ENCODE results near the gene ACCS. TPM values are rescaled to one million over a fixed set of nuclear protein-coding genes. Genes with fewer than 3 reads are reported as not detected.
A peak's percentile ranks its signal among the peaks of the same experiment; 100 is the strongest.

The ACCS gene
- total RNA-seq, 1 donor from 2014 or later = 8.1 TPM

- peak overlapping the region; percentile 83 for H3K27ac ChIP-seq
- TF ChIP-seq CTCF (IDR thresholded peaks at IDR 0.05) (no peak), POLR2A (IDR thresholded peaks at IDR 0.05) (no peak), POLR2AphosphoS5 (IDR thresholded peaks at IDR 0.05; ENCODE audit: insufficient read depth in 1 of 2, low read depth in 1 of 2) (no peak)
- H3K9me3 ChIP-seq = no peaks in the 10 kb centered on the region
- no peaks in the 10 kb centered on the region for H3K27me3 ChIP-seq
- H3K4me3 ChIP-seq = peak overlapping the region in 1 of 2 donors; percentile 85
- H3K36me3 ChIP-seq = no peaks in the 10 kb centered on the region
- peaks cover 19% of the 10 kb centered on the region for H3K4me1 ChIP-seq
- DNase-seq (ENCODE audit: extremely low spot score in 2 of 2) = peak in 1 of 2 donors; percentile 64
- intact Hi-C loops (cut with DNase I) = no loop called here
Observed at GRCh38 chr11:44065161-44065661, 859 bp upstream of the ACCS start.

GRCh38 chr11:44066732-44067141, 667 bp downstream of the ACCS start:
- intact Hi-C loops (cut with DNase I) = no loop called here
- Histone ChIP-seq H3K4me3 (peak overlapping the region; percentile 67 to 85), H3K36me3 (no peaks in the 10 kb centered on the region), H3K4me1 (peaks cover 19% of the 10 kb centered on the region), H3K27me3 (no peaks in the 10 kb centered on the region), H3K27ac (peak overlapping the region; percentile 83), H3K9me3 (no peaks in the 10 kb centered on the region)
- TF ChIP-seq POLR2AphosphoS5 (IDR thresholded peaks at IDR 0.05; ENCODE audit: insufficient read depth in 1 of 2, low read depth in 1 of 2) (no peak), POLR2A (IDR thresholded peaks at IDR 0.05) (no peak), CTCF (IDR thresholded peaks at IDR 0.05) (no peak)
- peak in 1 of 2 donors; percentile 84 for DNase-seq (ENCODE audit: extremely low spot score in 2 of 2)

- intact Hi-C loops (cut with DNase I) = no loop called here
- TF ChIP-seq CTCF (IDR thresholded peaks at IDR 0.05) = no peak
- TF ChIP-seq POLR2AphosphoS5 (IDR thresholded peaks at IDR 0.05; ENCODE audit: insufficient read depth in 1 of 2, low read depth in 1 of 2) = no peak
- TF ChIP-seq POLR2A (IDR thresholded peaks at IDR 0.05) = no peak
- peak overlapping the region in 1 of 2 donors; percentile 85 for H3K4me3 ChIP-seq
- no peak overlapping the region for H3K27ac ChIP-seq
- DNase-seq (ENCODE audit: extremely low spot score in 2 of 2) = no peak
- H3K27me3 ChIP-seq = no peaks in the 10 kb centered on the region
- no peaks in the 10 kb centered on the region for H3K9me3 ChIP-seq
- peaks cover 19% of the 10 kb centered on the region for H3K4me1 ChIP-seq
- H3K36me3 ChIP-seq = no peaks in the 10 kb centered on the region
Observed at GRCh38 chr11:44067266-44067665, 1.2 kb downstream of the ACCS start.

- DNase-seq (ENCODE audit: extremely low spot score in 2 of 2) = no peak
- no peak overlapping the region for H3K27ac ChIP-seq
- intact Hi-C loops (cut with DNase I) = no loop called here
Observed at GRCh38 chr11:44068180-44068579, 2.1 kb downstream of the ACCS start.

More at GRCh38 chr11:44068180-44068579, 2.1 kb downstream of the ACCS start:
- Histone ChIP-seq H3K27me3 (no peaks in the 10 kb centered on the region), H3K36me3 (no peaks in the 10 kb centered on the region), H3K9me3 (no peaks in the 10 kb centered on the region), H3K4me3 (no peak overlapping the region), H3K4me1 (peaks cover 19% of the 10 kb centered on the region)
- no peak for TF ChIP-seq CTCF (IDR thresholded peaks at IDR 0.05)
- TF ChIP-seq POLR2AphosphoS5 (IDR thresholded peaks at IDR 0.05; ENCODE audit: insufficient read depth in 1 of 2, low read depth in 1 of 2) = no peak
- no peak for TF ChIP-seq POLR2A (IDR thresholded peaks at IDR 0.05)

All from vagina (tissue), 2 donors.